ENCODE data around the gene LRCH4. TPM values are rescaled to one million over a fixed set of nuclear protein-coding genes. Genes with fewer than 3 reads are reported as not detected.
"Not testable (repeated sequence)": the region's sequence is repeated elsewhere in the genome, so short reads cannot be mapped to it uniquely, and the experiment has no call there.

Gene LRCH4
- total and polyA plus RNA-seq, 2 of the 8 experiments (the other 6 are each of a cell fraction or from before 2014, with no cell fraction given) = 15.5 to 36.6 TPM

GRCh38 chr7:100536695-100537094 lies 49.2 kb downstream of the LRCH4 start:
- not testable (repeated sequence) for H2BK20ac ChIP-seq (ENCODE audit: low read length); H4K20me1 ChIP-seq (replicated peaks in 1 of 2; ENCODE audit: control insufficient read depth in 1 of 2, insufficient read depth in 2 of 2, low read length in 2 of 2); H3K4me1 ChIP-seq (replicated peaks in 1 of 4; ENCODE audit: control insufficient read depth in 3 of 4, insufficient read depth in 4 of 4, low read length in 3 of 4); H3K27me3 ChIP-seq (replicated peaks in 1 of 4; ENCODE audit: control insufficient read depth in 3 of 4, extremely low read depth in 1 of 4, insufficient read depth in 3 of 4, low read length in 3 of 4); H4K91ac ChIP-seq (replicated peaks; ENCODE audit: insufficient read length, low read length); H3K4me2 ChIP-seq (ENCODE audit: insufficient read depth in 1 of 2, low read depth in 2 of 2, low read length in 2 of 2); H3K23me2 ChIP-seq (ENCODE audit: low read depth, low read length); H2AK5ac ChIP-seq (ENCODE audit: low read depth, low read length); DNase-seq (ENCODE audit: low read depth in 1 of 2, low spot score in 2 of 2); H2BK5ac ChIP-seq (ENCODE audit: low read depth, low read length); H3K4me3 ChIP-seq (ENCODE audit: extremely low read depth in 1 of 4, insufficient read depth in 2 of 4, low read depth in 3 of 4, low read length in 4 of 4); H4K5ac ChIP-seq (ENCODE audit: insufficient read length, low read depth, low read length); FAIRE-seq; H3K56ac ChIP-seq (replicated peaks; ENCODE audit: insufficient read length, low read depth, low read length); H3K23ac ChIP-seq (ENCODE audit: insufficient read length); H3K79me1 ChIP-seq (ENCODE audit: low read depth, low read length); H2AFZ ChIP-seq (ENCODE audit: low read length); H3K9me3 ChIP-seq (ENCODE audit: insufficient read depth in 2 of 2, low read depth in 1 of 2, low read length in 1 of 2); H4K8ac ChIP-seq (ENCODE audit: extremely low read depth, insufficient read depth, low read length); H3K9ac ChIP-seq (replicated peaks in 1 of 4; ENCODE audit: extremely low read depth in 1 of 4, low read depth in 3 of 4, low read length in 3 of 4); H2BK15ac ChIP-seq (ENCODE audit: low read length); H2BK12ac ChIP-seq (ENCODE audit: low read depth, low read length); H3K14ac ChIP-seq (ENCODE audit: insufficient read length); H3K18ac ChIP-seq (ENCODE audit: extremely low read depth, low read length); H3K36me3 ChIP-seq (ENCODE audit: control insufficient read depth in 2 of 4, insufficient read depth in 4 of 4, low read length in 3 of 4); H3K4ac ChIP-seq (replicated peaks; ENCODE audit: insufficient read length, low read depth, low read length); H3K27ac ChIP-seq (ENCODE audit: low read depth, low read length); H2BK120ac ChIP-seq (replicated peaks; ENCODE audit: low read depth, low read length)
- CTCF ChIA-PET (ENCODE audit: partially characterized antibody) = interaction anchor here (1.2 to 26.5 kb wide), 3 partner anchors 16 to 54 kb away, joined by 4 to 341 read pairs (median 7); no protein-coding TSS in a partner anchor
- peaks cover 0 to 13% of the 10 kb centered on the region in 2 experiments; a peak in 2 of 4 replicates for H3K79me2 ChIP-seq (ENCODE audit: control insufficient read depth in 1 of 2, insufficient read depth in 2 of 2, low read length in 2 of 2)
- WGBS, 2 experiments (ENCODE audit: extremely low coverage in 1 of 2, insufficient coverage in 1 of 2, insufficient read length in 1 of 2, insufficient replicate concordance in 2 of 2, low coverage in 1 of 2, low lambda C conversion rate in 2 of 2, missing lambda C conversion rate in 1 of 2) = 94% methylated on average over 2 of the region's 2 CpGs; no CpG with 5 or more reads in 1 of the 2 experiments
- POLR2A ChIA-PET (ENCODE audit: partially characterized antibody) = interaction anchor here (1.6 kb wide), 1 partner anchor 108 kb away, joined by 3 read pairs; the partner anchor contains the start of gene ZCWPW1

- not testable (repeated sequence) for H3K18ac ChIP-seq (ENCODE audit: extremely low read depth, low read length); H4K8ac ChIP-seq (ENCODE audit: extremely low read depth, insufficient read depth, low read length); H3K36me3 ChIP-seq (ENCODE audit: control insufficient read depth in 2 of 4, insufficient read depth in 4 of 4, low read length in 3 of 4); H4K20me1 ChIP-seq (replicated peaks in 1 of 2; ENCODE audit: control insufficient read depth in 1 of 2, insufficient read depth in 2 of 2, low read length in 2 of 2); H3K4me1 ChIP-seq (replicated peaks in 1 of 4; ENCODE audit: control insufficient read depth in 3 of 4, insufficient read depth in 4 of 4, low read length in 3 of 4); H3K79me1 ChIP-seq (ENCODE audit: low read depth, low read length); H2AFZ ChIP-seq (ENCODE audit: low read length); H2BK15ac ChIP-seq (ENCODE audit: low read length); H3K4me3 ChIP-seq (ENCODE audit: extremely low read depth in 1 of 4, insufficient read depth in 2 of 4, low read depth in 3 of 4, low read length in 4 of 4); H3K4ac ChIP-seq (replicated peaks; ENCODE audit: insufficient read length, low read depth, low read length); H2BK5ac ChIP-seq (ENCODE audit: low read depth, low read length); H3K14ac ChIP-seq (ENCODE audit: insufficient read length); H3K56ac ChIP-seq (replicated peaks; ENCODE audit: insufficient read length, low read depth, low read length); H3K4me2 ChIP-seq (ENCODE audit: insufficient read depth in 1 of 2, low read depth in 2 of 2, low read length in 2 of 2); H2AK5ac ChIP-seq (ENCODE audit: low read depth, low read length); FAIRE-seq; H3K23me2 ChIP-seq (ENCODE audit: low read depth, low read length); H3K27me3 ChIP-seq (replicated peaks in 1 of 4; ENCODE audit: control insufficient read depth in 3 of 4, extremely low read depth in 1 of 4, insufficient read depth in 3 of 4, low read length in 3 of 4); H3K9ac ChIP-seq (replicated peaks in 1 of 4; ENCODE audit: extremely low read depth in 1 of 4, low read depth in 3 of 4, low read length in 3 of 4); H2BK120ac ChIP-seq (replicated peaks; ENCODE audit: low read depth, low read length); H3K9me3 ChIP-seq (ENCODE audit: insufficient read depth in 2 of 2, low read depth in 1 of 2, low read length in 1 of 2); H4K91ac ChIP-seq (replicated peaks; ENCODE audit: insufficient read length, low read length); DNase-seq (ENCODE audit: low read depth in 1 of 2, low spot score in 2 of 2); H4K5ac ChIP-seq (ENCODE audit: insufficient read length, low read depth, low read length); H3K23ac ChIP-seq (ENCODE audit: insufficient read length); H3K27ac ChIP-seq (ENCODE audit: low read depth, low read length); H2BK20ac ChIP-seq (ENCODE audit: low read length); H3K79me2 ChIP-seq (ENCODE audit: control insufficient read depth in 1 of 2, insufficient read depth in 2 of 2, low read length in 2 of 2); H2BK12ac ChIP-seq (ENCODE audit: low read depth, low read length)
- 87% methylated on average over 8 of the region's 9 CpGs; no CpG with 5 or more reads in 1 of the 2 experiments for WGBS, 2 experiments (ENCODE audit: extremely low coverage in 1 of 2, insufficient coverage in 1 of 2, insufficient read length in 1 of 2, insufficient replicate concordance in 2 of 2, low coverage in 1 of 2, low lambda C conversion rate in 2 of 2, missing lambda C conversion rate in 1 of 2)
- CTCF ChIA-PET (ENCODE audit: partially characterized antibody) = interaction anchor here (1.1 to 26.5 kb wide), 6 partner anchors 16 to 71 kb away, joined by 4 to 341 read pairs (median 6); no protein-coding TSS in a partner anchor
- POLR2A ChIA-PET (ENCODE audit: partially characterized antibody) = interaction anchor here (0.6 to 1.6 kb wide), 3 partner anchors 53 to 107 kb away, joined by 3 read pairs; partner anchors contain the start of gene ZCWPW1
Measured at GRCh38 chr7:100535982-100536381, 49.9 kb downstream of the LRCH4 start.

Data from H1 (cell line).